Adrenal gland (tissue), 5 donors: Measurements from ENCODE around the gene TLR8.
"Not testable (repeated sequence)": the region's sequence is repeated elsewhere in the genome, so short reads cannot be mapped to it uniquely, and the experiment has no call there.

Source experiments
- CTCF ChIP-seq, 6 experiments: fragments of 450-650 bp in 4 of 6; fragments of 200-600 bp in 2 of 6; sonication (generic) in 1 of 6; IDR thresholded peaks; 1 replicate in 5 of 6; 2 replicates in 1 of 6; pipeline versions ENCODE4 v1.5.1 to v1.8.0; 2016 to 2021; ENCODE audit warnings: antibody characterized with exemption in 6 of 6, mild to moderate bottlenecking in 2 of 6, moderate library complexity in 1 of 6
- POLR2A ChIP-seq, 2 donors: fragments of 450-650 bp; IDR thresholded peaks; one replicate each; pipeline ENCODE4 v1.6.1; 2017; ENCODE audit warnings: antibody characterized with exemption in 2 of 2, mild to moderate bottlenecking in 2 of 2, moderate library complexity in 1 of 2
- donor health status: DM: no; HTN: no; CAD: no.

- TF ChIP-seq CTCF, POLR2A (IDR thresholded peaks at IDR 0.05): not testable (repeated sequence)
Observed at GRCh38 chrX:12940471-12940870, 34.1 kb downstream of the TLR8 start.
